ENCODE measurements around the gene OGFOD2.

DNA sequence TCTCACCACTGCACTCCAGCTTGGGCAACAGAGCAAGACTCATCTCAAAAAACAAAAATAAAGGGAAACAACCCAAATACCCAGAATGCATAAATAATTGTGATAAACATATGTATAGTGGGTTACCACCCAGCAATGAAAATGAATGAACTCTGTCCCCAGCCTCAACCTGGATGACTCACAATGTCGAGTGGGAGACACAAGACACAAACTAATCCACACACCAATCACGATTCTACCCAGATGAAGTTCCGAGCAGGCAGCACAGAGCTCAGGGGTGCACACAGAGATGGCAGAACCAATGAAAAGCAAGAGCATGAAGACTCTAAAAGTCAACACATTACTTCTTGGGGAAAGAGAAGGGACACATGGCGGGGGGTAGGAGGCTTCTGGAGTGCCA lies 35.9 kb upstream of the OGFOD2 start:
- TF ChIP-seq, protein P1, sequence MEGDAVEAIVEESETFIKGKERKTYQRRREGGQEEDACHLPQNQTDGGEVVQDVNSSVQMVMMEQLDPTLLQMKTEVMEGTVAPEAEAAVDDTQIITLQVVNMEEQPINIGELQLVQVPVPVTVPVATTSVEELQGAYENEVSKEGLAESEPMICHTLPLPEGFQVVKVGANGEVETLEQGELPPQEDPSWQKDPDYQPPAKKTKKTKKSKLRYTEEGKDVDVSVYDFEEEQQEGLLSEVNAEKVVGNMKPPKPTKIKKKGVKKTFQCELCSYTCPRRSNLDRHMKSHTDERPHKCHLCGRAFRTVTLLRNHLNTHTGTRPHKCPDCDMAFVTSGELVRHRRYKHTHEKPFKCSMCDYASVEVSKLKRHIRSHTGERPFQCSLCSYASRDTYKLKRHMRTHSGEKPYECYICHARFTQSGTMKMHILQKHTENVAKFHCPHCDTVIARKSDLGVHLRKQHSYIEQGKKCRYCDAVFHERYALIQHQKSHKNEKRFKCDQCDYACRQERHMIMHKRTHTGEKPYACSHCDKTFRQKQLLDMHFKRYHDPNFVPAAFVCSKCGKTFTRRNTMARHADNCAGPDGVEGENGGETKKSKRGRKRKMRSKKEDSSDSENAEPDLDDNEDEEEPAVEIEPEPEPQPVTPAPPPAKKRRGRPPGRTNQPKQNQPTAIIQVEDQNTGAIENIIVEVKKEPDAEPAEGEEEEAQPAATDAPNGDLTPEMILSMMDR (IDR thresholded peaks at IDR 0.05) = no peak
- no peak for TF ChIP-seq POLR2A (IDR thresholded peaks at IDR 0.05)
- TF ChIP-seq POLR2AphosphoS5 (IDR thresholded peaks at IDR 0.05) = no peak
